ENCODE measurements around the gene LSP1.
"Not testable (repeated sequence)": the region's sequence is repeated elsewhere in the genome, so short reads cannot be mapped to it uniquely, and the experiment has no call there.

DNA sequence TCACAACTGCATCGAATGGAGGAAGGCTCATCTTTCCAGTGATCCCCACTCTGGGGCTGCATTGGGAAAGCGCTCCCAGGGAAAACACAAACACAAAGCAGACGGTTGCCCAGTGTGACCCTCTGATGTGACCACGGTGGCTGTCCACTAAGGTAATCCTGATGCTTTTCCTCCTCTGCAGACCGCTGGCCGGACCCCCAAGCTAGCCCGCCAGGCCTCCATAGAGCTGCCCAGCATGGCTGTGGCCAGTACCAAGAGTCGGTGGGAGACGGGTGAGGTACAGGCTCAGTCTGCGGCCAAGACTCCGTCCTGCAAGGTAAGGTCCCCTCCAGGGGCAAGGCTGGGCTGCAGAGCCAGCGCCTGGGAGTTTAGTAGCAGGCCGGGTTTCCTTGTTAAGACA lies 33.7 kb downstream of the LSP1 start:
- TF ChIP-seq, protein P1, sequence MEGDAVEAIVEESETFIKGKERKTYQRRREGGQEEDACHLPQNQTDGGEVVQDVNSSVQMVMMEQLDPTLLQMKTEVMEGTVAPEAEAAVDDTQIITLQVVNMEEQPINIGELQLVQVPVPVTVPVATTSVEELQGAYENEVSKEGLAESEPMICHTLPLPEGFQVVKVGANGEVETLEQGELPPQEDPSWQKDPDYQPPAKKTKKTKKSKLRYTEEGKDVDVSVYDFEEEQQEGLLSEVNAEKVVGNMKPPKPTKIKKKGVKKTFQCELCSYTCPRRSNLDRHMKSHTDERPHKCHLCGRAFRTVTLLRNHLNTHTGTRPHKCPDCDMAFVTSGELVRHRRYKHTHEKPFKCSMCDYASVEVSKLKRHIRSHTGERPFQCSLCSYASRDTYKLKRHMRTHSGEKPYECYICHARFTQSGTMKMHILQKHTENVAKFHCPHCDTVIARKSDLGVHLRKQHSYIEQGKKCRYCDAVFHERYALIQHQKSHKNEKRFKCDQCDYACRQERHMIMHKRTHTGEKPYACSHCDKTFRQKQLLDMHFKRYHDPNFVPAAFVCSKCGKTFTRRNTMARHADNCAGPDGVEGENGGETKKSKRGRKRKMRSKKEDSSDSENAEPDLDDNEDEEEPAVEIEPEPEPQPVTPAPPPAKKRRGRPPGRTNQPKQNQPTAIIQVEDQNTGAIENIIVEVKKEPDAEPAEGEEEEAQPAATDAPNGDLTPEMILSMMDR (IDR thresholded peaks at IDR 0.05) = not testable (repeated sequence)
- not testable (repeated sequence) for TF ChIP-seq POLR2A (IDR thresholded peaks at IDR 0.05); EP300 (IDR thresholded peaks at IDR 0.05; ENCODE audit: low read depth)

Data from transverse colon (tissue), 3 donors.